Esophagus muscularis mucosa (tissue), 4 donors: ENCODE data around the gene IRF8.

Source experiments
- EP300 ChIP-seq: sonication (generic); formaldehyde crosslinking; IDR thresholded peaks from one replicate; pipeline ENCODE4 v1.6.1; 2017; ENCODE audit warnings: antibody characterized with exemption
- POLR2A ChIP-seq: fragments of 450-650 bp; IDR thresholded peaks from one replicate; pipeline ENCODE4 v1.6.1; 2017; ENCODE audit warnings: antibody characterized with exemption, moderate library complexity, mild to moderate bottlenecking, low read depth
- TF ChIP-seq, protein P1 (sequence below), 3 experiments: fragments of 200-600 bp in 2 of 3; fragments of 450-650 bp in 1 of 3; sonication (generic) in 2 of 3; IDR thresholded peaks; one replicate each; pipeline ENCODE4 v1.5.1; 2017 to 2019; ENCODE audit warnings: antibody characterized with exemption in 3 of 3, mild to moderate bottlenecking in 2 of 3, moderate library complexity in 1 of 3

DNA sequence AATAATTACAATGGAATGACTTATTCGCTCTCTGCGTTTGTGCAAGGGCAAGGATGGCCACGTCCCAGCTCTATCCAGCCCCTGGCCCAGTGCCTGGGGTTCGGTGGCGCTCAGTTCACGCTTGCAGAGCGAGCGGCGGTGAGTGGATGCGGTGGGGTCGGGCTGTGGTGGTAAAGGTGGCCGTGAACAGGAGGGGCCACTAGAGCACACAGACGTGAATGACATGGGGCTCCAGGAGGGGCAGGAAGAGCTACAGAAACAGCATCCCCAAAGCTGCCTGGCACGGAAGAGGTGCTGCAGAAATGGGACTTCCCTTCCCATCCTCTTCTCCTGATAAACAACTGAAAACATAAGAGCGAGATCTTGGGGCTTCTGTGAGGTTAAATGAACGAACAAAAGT lies 28.4 kb downstream of the IRF8 start:
- TF ChIP-seq, protein P1, sequence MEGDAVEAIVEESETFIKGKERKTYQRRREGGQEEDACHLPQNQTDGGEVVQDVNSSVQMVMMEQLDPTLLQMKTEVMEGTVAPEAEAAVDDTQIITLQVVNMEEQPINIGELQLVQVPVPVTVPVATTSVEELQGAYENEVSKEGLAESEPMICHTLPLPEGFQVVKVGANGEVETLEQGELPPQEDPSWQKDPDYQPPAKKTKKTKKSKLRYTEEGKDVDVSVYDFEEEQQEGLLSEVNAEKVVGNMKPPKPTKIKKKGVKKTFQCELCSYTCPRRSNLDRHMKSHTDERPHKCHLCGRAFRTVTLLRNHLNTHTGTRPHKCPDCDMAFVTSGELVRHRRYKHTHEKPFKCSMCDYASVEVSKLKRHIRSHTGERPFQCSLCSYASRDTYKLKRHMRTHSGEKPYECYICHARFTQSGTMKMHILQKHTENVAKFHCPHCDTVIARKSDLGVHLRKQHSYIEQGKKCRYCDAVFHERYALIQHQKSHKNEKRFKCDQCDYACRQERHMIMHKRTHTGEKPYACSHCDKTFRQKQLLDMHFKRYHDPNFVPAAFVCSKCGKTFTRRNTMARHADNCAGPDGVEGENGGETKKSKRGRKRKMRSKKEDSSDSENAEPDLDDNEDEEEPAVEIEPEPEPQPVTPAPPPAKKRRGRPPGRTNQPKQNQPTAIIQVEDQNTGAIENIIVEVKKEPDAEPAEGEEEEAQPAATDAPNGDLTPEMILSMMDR (IDR thresholded peaks at IDR 0.05), result no peak
- TF ChIP-seq POLR2A, result no peak
- no peak for TF ChIP-seq EP300
